HG03378 (cell line): Measurements from ENCODE around the gene CCDC102A.
"Not testable (repeated sequence)": the region's sequence is repeated elsewhere in the genome, so short reads cannot be mapped to it uniquely, and the experiment has no call there.

Experiments
- ATAC-seq: cut with Tn5 transposase; IDR thresholded peaks from one replicate; pipeline ENCODE4 v1.9.1; 2021; ENCODE audit warnings: mild to moderate bottlenecking, moderate library complexity; ENCODE audit not compliant: unreplicated experiment

The CCDC102A gene

DNA sequence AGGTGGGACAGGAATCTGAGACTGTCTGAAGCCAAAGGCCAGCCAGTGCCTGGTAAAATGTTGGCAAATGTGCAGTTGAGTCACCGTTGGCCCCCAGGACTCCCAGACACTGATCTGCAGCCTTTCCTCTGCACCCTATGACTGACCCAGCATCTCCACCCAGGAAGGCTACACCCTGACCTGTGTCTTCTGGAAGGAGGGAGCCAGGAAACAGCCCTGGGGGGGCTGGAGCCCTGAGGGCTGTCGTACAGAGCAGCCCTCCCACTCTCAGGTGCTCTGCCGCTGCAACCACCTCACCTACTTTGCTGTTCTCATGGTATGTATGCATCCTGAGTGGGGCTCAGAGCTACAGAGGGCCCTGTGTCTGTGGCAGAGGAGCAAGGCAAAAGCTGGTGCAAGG lies 30.1 kb upstream of the CCDC102A start:
- ATAC-seq = no peak

- ATAC-seq = no peak
Observed at GRCh38 chr16:57565461-57565860, 29.1 kb upstream of the CCDC102A start.

- no peak for ATAC-seq
Observed at GRCh38 chr16:57564571-57565270, 28.4 kb upstream of the CCDC102A start.

GRCh38 chr16:57563761-57564160 lies 27.4 kb upstream of the CCDC102A start:
- ATAC-seq = no peak

DNA sequence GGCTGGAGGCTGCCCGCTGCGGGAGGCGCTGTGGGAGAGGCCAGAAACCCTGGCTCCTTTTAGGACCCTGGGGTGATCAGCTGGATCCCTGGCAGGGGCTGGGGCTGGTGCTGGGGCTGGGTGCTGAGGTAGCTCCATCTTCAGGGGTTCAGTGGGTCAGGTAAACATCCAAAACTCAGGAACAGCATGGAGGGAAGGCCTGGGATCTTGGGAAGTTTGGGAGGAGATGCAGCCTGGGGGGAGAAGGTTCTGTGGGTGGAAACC lies 27.0 kb upstream of the CCDC102A start:
- ATAC-seq = no peak

GRCh38 chr16:57562669-57563486 lies 26.5 kb upstream of the CCDC102A start:
- ATAC-seq = no peak

GRCh38 chr16:57562066-57562465 lies 25.7 kb upstream of the CCDC102A start:
- ATAC-seq = no peak

DNA sequence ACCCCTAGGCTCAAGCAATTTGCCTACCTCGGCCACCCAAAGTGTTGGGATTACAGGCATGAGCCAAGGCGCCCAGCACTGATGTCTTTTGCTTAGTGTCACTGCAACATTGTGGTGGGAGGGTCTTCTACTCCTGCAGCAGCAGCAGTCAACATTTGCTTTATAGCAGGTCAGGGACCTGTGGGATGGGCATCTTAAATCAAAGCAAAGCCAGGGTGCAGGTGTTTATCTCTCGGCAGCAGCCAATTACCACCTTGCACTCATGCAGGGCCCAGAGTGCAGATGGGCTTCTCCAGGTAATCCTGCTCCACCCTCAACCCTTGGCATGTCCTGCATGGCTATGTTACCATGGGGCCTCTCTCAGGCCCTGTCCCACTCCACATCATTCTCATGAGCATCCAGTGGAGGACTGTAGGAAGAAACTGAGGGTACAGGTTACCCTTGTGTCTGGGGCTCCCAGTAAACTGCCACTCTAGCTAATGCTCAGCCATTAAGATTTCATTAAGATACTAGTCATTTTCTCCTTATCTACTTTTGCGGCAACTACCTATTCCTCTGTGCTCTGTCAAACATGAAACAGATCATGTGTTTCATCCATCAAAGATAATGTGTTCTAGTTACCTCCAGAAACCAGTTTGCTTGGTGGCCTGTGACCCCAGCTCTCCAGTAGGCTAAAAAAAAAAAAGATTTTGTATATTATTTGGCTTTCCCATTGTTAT lies 22.9 kb upstream of the CCDC102A start:
- ATAC-seq = no peak

DNA sequence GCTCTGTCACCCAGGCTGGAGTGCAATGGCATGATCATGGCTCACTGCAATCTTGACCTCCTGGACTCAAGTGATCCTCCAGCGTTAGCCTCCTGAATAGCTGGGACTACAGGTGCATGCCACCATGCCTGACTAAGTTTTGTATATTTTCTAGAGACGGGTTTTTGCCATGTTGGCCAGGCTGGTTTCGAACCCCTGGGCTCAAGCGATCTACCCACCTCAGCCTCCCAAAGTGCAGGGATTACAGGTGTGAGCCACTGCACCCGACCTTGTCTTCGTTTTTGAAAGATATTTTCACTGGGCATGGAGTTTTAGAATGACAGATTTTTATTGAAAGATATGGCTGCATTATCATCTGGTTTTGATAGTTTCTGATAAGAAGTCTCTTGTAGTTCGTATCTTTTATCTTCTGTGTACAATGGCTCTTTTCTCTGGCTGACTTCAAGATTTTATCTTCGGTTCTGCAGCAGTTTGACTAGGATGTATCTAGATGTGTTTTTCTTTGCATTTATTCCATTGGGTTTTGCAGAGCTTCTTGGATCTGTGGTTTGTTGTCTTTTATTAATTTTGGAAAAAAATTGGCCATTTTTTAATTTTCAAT lies 20.7 kb upstream of the CCDC102A start:
- ATAC-seq = no peak

DNA sequence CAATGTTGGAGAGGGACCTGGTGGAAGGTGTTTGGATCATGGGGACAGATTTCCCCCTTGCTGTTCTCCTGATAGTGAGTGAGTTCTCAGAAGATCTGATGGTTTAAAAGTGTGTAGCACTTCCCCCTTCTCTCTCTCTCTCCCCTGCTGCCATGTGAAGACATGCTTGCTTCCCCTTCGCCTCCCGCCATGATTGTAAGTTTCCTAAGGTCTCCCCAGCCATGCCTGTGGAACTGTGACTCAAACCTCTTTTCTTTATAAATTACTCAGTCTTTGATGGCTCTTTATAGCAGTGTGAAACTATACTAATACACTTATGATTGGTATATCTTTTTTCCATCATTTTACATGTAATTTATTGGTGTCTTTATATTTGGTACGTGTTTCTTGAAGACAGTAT lies 19.5 kb upstream of the CCDC102A start:
- no peak for ATAC-seq

GRCh38 chr16:57551057-57551456 lies 14.7 kb upstream of the CCDC102A start:
- ATAC-seq = no peak

DNA sequence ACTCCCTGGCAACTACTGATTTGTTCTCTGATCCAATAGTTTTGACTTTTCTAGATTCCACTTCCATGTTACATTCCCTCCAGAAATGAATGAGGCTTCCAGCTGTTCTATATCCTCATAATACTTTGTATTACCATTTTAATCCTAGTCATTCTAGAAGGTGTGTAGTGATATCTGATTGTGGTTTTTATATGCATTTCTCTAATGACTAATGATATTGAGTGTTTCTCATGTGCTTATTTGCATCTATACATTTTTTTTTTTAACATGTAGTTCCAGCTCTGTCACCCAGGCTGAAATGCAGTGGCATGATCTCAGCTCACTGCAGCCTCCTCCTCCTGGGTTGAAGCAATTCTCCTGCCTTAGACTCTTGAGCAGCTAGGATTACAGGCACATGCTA lies 13.4 kb upstream of the CCDC102A start:
- no peak for ATAC-seq

DNA sequence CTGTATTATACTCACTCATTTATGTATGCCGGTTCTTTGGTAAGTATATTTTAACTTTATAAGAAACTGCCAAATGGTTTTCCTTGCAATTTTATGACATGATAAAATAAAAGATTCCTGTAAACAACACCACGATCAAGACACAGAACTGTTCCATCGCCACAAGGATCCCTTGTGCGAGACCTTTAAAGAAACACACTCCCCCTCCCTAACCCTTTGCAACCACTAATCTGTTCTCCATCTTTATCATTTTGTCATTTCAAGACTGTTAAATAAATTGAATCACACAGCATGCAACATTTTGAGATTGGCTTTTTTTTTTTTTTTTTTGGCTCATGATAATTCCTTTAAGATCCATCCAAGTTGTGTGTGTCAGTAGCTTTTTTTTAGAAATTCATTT lies 12.0 kb upstream of the CCDC102A start:
- no peak for ATAC-seq

- ATAC-seq = not testable (repeated sequence)
Observed at GRCh38 chr16:57547524-57547923, 11.2 kb upstream of the CCDC102A start.

- peak; percentile 79 for ATAC-seq
Observed at GRCh38 chr16:57544124-57544653, 7.8 kb upstream of the CCDC102A start.

DNA sequence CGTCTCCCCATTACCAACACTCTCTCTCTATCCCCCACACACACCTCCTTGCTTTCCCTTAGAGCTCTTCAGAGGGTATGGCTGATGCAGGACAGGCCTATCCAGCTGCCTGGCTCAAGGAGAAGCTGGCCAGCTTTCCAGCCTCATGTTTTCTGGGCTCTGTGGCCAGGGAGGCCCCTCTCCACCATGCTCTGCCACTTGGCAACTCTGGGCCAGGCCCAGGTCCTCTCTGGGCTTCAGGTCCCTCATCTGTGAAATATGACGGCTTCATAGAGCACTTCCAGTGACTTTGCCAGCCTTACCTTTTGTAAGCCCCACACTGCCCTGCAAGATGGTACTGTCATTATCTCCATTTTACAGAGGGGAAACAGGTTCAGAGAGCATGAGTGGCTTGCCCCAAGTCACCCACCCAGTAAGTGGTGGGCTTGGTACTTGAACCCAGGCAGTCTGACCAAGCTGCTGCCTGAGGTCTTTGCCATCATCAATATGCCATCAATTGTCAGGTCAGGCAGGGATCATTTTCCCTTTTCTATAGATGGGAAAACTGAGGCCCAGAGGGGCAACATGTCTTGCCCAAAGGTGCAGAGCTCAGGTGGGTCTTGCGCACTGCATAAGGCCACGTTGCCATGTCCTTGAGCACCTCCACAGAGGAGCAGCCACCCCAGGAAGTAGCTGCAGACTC lies 5.5 kb upstream of the CCDC102A start:
- ATAC-seq = no peak

DNA sequence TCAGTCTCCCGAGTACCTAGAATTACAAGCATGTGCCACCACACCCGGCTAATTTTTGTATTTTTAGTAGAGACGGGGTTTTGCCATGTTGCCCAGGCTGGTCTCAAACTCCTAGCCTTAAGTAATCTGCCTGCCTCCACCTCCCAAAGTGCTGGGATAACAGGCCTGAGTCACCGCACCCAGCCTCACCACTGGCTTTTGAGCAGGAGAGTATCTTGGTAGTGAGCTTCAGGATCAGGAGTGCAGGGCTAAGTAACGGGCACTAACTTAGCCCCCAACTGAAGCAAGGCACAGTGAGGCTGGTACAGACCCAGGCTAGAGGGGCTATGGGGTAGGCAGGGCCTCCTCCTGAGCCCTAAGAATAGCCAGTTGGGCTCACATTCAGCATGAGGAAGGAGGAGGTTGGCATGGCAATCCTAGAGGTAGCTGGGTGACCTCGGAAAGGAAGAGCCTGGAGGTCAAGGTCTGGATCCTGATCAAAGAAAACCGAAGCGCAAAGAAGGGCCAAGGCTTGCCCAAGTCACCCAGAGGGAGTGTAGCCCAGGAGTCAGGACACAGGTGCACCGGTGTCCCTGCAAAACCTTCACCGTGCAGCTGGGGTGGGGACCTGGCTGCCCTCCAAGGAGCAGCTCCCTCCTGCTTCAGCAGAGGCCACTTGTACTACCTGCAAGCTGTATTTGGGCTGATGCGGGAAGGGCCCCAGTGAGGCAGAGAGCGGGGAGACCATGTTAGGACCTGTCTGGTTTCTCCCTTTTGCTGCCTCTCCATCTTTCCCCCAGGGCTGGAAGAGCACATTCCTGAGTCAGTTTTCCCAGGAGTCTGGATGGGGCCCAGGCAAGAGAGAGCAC lies 4.8 kb upstream of the CCDC102A start:
- ATAC-seq = no peak

GRCh38 chr16:57540387-57540786 lies 4.0 kb upstream of the CCDC102A start:
- ATAC-seq = no peak

DNA sequence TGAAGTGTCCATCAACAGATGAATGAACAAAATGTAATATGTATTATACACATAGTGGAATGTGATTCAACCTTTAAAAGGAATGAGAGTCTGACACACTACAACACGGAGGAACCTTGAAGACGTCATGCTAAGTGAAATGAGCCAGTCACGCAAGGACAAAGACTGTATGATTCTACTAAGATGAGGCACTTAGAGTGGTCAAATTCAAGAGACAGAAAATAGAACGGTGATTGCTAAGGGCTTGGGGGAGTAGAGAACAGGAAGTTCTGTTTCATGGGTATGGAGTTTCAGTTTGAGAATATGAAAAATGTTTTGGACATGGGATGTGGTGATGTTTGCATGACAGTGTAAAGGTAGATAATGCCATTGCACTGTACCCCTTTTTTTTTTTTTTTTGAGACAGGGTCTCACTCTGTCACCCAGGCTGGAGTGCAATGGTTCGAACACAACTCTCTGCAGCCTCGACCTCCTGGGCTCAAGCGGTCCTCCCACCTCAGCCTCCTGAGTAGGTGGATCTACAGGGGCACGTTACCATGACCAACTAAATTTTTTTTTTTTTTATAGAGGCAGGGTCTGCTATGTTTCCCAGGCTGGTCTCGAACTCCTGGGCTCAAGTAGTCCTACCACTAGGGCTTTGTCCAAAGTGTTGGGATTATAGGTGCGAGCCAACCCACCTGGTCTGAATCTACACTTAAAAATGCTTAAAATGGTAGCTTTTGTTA lies 2.9 kb upstream of the CCDC102A start:
- peak; percentile 64 for ATAC-seq
